AG04450 (cell line): ENCODE measurements around the gene UTP14C. TPM values are rescaled to one million over a fixed set of nuclear protein-coding genes. Genes with fewer than 3 reads are reported as not detected.
"Not testable (repeated sequence)": the region's sequence is repeated elsewhere in the genome, so short reads cannot be mapped to it uniquely, and the experiment has no call there.

Experiments
- CTCF ChIA-PET: fragments of 300-600, 350-600 bp; formaldehyde crosslinking; extraction: SDS; loops from one replicate; lab custom pipeline; 2022; ENCODE audit warnings: antibody characterized with exemption, inconsistent platforms; lab: Charles Lee
- POLR2A ChIA-PET: fragments of 350-600 bp; formaldehyde crosslinking; extraction: SDS; loops from one replicate; lab custom pipeline; 2021; ENCODE audit warnings: antibody characterized with exemption, inconsistent platforms; lab: Yijun Ruan, JAX
- DNase-seq: peaks from one replicate; pipeline ENCODE4 v3.0.0-alpha.2; 2011; ENCODE audit warnings: low read depth, low spot score
- H3K27ac ChIP-seq: one replicate; pipeline ENCODE4 v1.5.1; 2012; ENCODE audit warnings: low read depth, low read length, control low read depth
- H3K27me3 ChIP-seq: one replicate; pipeline ENCODE4 v1.6.0; 2012; ENCODE audit warnings: low read length; ENCODE audit not compliant: control insufficient read depth, insufficient read depth
- H3K4me3 ChIP-seq: 2 replicates; pipeline ENCODE4 v1.5.1; 2011; ENCODE audit warnings: mild to moderate bottlenecking, low read depth, low read length, control low read depth
- H3K9me3 ChIP-seq: 2 replicates; pipeline ENCODE4 v1.5.1; 2012; ENCODE audit warnings: low read length; ENCODE audit not compliant: control insufficient read depth, insufficient read depth
- CTCF ChIP-seq: IDR thresholded peaks from 2 replicates; pipeline ENCODE4 v1.5.1; 2011; ENCODE audit warnings: low read depth, low read length, control low read depth, inconsistent platforms
- polyA plus RNA-seq: library from polyadenylated mRNA; depleted of rRNA; stranded (reverse); fragments of >200 nt; gene quantifications from 2 replicates; pipeline ENCODE4 v1.2.3, GENCODE V29; 2011

UTP14C gene
- polyA plus RNA-seq, 1 experiment, result 18.0 TPM

GRCh38 chr13:51980908-51981307, 43.6 kb upstream of the UTP14C start:
- ChIA-PET CTCF (no interaction called here), POLR2A (no interaction called here)
- Histone ChIP-seq H3K4me3 (no peak overlapping the region), H3K27ac (no peak overlapping the region), H3K9me3 (no peaks in the 10 kb centered on the region), H3K27me3 (peaks cover 6% of the 10 kb centered on the region)
- no peak for DNase-seq
- no peak for TF ChIP-seq CTCF

GRCh38 chr13:51981355-51981754, 43.1 kb upstream of the UTP14C start:
- H3K27ac ChIP-seq, result no peak overlapping the region
- no peaks in the 10 kb centered on the region for H3K9me3 ChIP-seq
- no peak overlapping the region for H3K4me3 ChIP-seq
- peaks cover 6% of the 10 kb centered on the region for H3K27me3 ChIP-seq
- no peak for DNase-seq
- POLR2A ChIA-PET, result no interaction called here
- TF ChIP-seq CTCF, result no peak
- CTCF ChIA-PET, result no interaction called here

- H3K27ac ChIP-seq, H3K27me3 ChIP-seq, H3K9me3 ChIP-seq, CTCF ChIA-PET, H3K4me3 ChIP-seq, POLR2A ChIA-PET, DNase-seq: not testable (repeated sequence)
Measured at GRCh38 chr13:51983292-51983691, 41.2 kb upstream of the UTP14C start.

- H3K4me3 ChIP-seq, H3K27me3 ChIP-seq, POLR2A ChIA-PET, H3K9me3 ChIP-seq, CTCF ChIA-PET, DNase-seq, H3K27ac ChIP-seq: not testable (repeated sequence)
Measured at GRCh38 chr13:51984904-51985303, 39.6 kb upstream of the UTP14C start.

GRCh38 chr13:51988988-51989618, 35.4 kb upstream of the UTP14C start:
- DNase-seq, result no peak
- Histone ChIP-seq H3K27me3 (peaks cover 9% of the 10 kb centered on the region), H3K4me3 (no peak overlapping the region), H3K27ac (no peak overlapping the region), H3K9me3 (no peaks in the 10 kb centered on the region)
- no peak for TF ChIP-seq CTCF
- ChIA-PET CTCF (interaction anchor here (1.4 kb wide), 1 partner anchor 12 kb away, joined by 3 read pairs; no protein-coding TSS in a partner anchor), POLR2A (no interaction called here)

- DNase-seq, result no peak
- TF ChIP-seq CTCF, result no peak
- Histone ChIP-seq H3K4me3 (no peak overlapping the region), H3K27me3 (peaks cover 31% of the 10 kb centered on the region), H3K27ac (no peak overlapping the region), H3K9me3 (no peaks in the 10 kb centered on the region)
- CTCF ChIA-PET, result no interaction called here
- POLR2A ChIA-PET, result no interaction called here
Measured at GRCh38 chr13:51993713-51994112, 30.8 kb upstream of the UTP14C start.
